Kidney (tissue), 14 donors: Measurements from ENCODE around the gene RASGRP1. TPM values are rescaled to one million over a fixed set of nuclear protein-coding genes. Genes with fewer than 3 reads are reported as not detected.

ENCODE experiments used
- DNase-seq, 5 donors: peaks; one replicate each; pipeline ENCODE4 v3.0.0-alpha.2; 2013 to 2020
- FAIRE-seq: peaks from 2 replicates; lab custom pipeline; 2012; peaks lifted over from hg19 to GRCh38; lab: Jason Lieb, UNC
- H3K27ac ChIP-seq, 2 donors: one replicate each; pipeline ENCODE4 v1.7.0; 2013; ENCODE audit warnings: low read depth in 2 of 2, low read length in 2 of 2, inconsistent platforms in 1 of 2
- H3K27me3 ChIP-seq: one replicate; pipeline ENCODE4 v1.7.1; 2013; ENCODE audit warnings: low read length, inconsistent platforms; ENCODE audit not compliant: control insufficient read depth, insufficient read depth
- H3K36me3 ChIP-seq, 3 donors: one replicate each; pipeline versions ENCODE4 v1.7.0 to v1.7.1; 2013; ENCODE audit warnings: low read length in 3 of 3, control low read depth in 1 of 3, inconsistent platforms in 1 of 3; ENCODE audit not compliant: insufficient read depth in 3 of 3, control insufficient read depth in 2 of 3
- H3K4me1 ChIP-seq, 3 donors: one replicate each; pipeline versions ENCODE4 v1.7.0 to v1.7.1; 2013; ENCODE audit warnings: low read length in 3 of 3, inconsistent platforms in 1 of 3, low read depth in 1 of 3; ENCODE audit not compliant: control insufficient read depth in 2 of 3, insufficient read depth in 2 of 3
- H3K4me3 ChIP-seq, 3 donors: one replicate each; pipeline versions ENCODE4 v1.7.0 to v1.8.1; 2013; ENCODE audit warnings: low read length in 3 of 3, control low read depth in 1 of 3, inconsistent platforms in 1 of 3
- H3K9ac ChIP-seq, 3 donors: one replicate each; pipeline versions ENCODE4 v1.7.0 to v1.7.1; 2013; ENCODE audit warnings: low read length in 3 of 3, control low read depth in 1 of 3, inconsistent platforms in 1 of 3
- H3K9me3 ChIP-seq, 3 donors: one replicate each; pipeline versions ENCODE4 v1.7.0 to v1.7.1; 2013; ENCODE audit warnings: low read length in 3 of 3, control low read depth in 1 of 3, inconsistent platforms in 1 of 3; ENCODE audit not compliant: control insufficient read depth in 2 of 3, insufficient read depth in 1 of 3
- CTCF ChIP-seq: IDR thresholded peaks from 3 replicates; pipeline ENCODE4 v1.5.1; 2012; ENCODE audit warnings: mild to moderate bottlenecking, moderate library complexity, borderline replicate concordance; ENCODE audit not compliant: insufficient read depth; ENCODE audit errors: extremely low read depth
- intact Hi-C: fragments of 100-400 bp; cut with DNase I; formaldehyde crosslinking; loops from one replicate; pipeline ENCODE4 v1.11.1; 2022
- polyA plus RNA-seq: library from polyadenylated mRNA; stranded (reverse); fragments of 350-450 nt; fragmentation: Illumina TruSeq; extraction: RNeasy Lipid Tissue Mini Kit (QIAGEN cat#74804); gene quantifications from one replicate; pipeline ENCODE4 v1.2.3, GENCODE V29; 2014; ENCODE audit warnings: low read depth, low replicate concordance; ENCODE audit not compliant: insufficient read depth
- total RNA-seq: library from RNA; stranded (reverse); fragmentation: NEBNext Ultra II Directional; extraction: Animal tissue kit (Norgen Biotek cat#: 25700); gene quantifications from one replicate; pipeline ENCODE4 v1.2.1, GENCODE V29; 2021
- donor health status: control.
- donor health status: control.
- donor health status: control.
- donor health status: control.
- donor health status: control.
- donor health status: DM: yes; HTN: yes; CAD: no.
- donor health status: Normal renal cell carcinoma (clear cell type).

The RASGRP1 gene
- total and polyA plus RNA-seq, 2 donors from 2014 or later, result 3.4 to 12.5 TPM

GRCh38 chr15:38605744-38606143 is 41.1 kb upstream of the RASGRP1 start:
- no peak for FAIRE-seq
- Histone ChIP-seq H3K4me1 (no peaks in the 10 kb centered on the region), H3K4me3 (no peak overlapping the region), H3K27ac (no peak overlapping the region), H3K27me3 (no peaks in the 10 kb centered on the region), H3K9ac (no peak overlapping the region), H3K36me3 (no peaks in the 10 kb centered on the region), H3K9me3 (no peaks in the 10 kb centered on the region)
- no peak for DNase-seq
- no peak for TF ChIP-seq CTCF
- intact Hi-C loops, result no loop called here

- FAIRE-seq (no peak), DNase-seq (no peak)
- intact Hi-C loops, result no loop called here
- no peak overlapping the region for H3K27ac ChIP-seq
- H3K36me3 ChIP-seq, result no peaks in the 10 kb centered on the region
- no peaks in the 10 kb centered on the region for H3K27me3 ChIP-seq
- no peak for TF ChIP-seq CTCF
- no peak overlapping the region for H3K9ac ChIP-seq
- no peaks in the 10 kb centered on the region for H3K9me3 ChIP-seq
- no peaks in the 10 kb centered on the region for H3K4me1 ChIP-seq
- H3K4me3 ChIP-seq, result no peak overlapping the region
Observed at GRCh38 chr15:38603672-38604071, 39.1 kb upstream of the RASGRP1 start.

GRCh38 chr15:38602910-38603670 is 38.5 kb upstream of the RASGRP1 start:
- Histone ChIP-seq H3K27me3 (no peaks in the 10 kb centered on the region), H3K9me3 (no peaks in the 10 kb centered on the region), H3K4me3 (no peak overlapping the region), H3K27ac (no peak overlapping the region), H3K9ac (no peak overlapping the region), H3K4me1 (no peaks in the 10 kb centered on the region), H3K36me3 (no peaks in the 10 kb centered on the region)
- DNase-seq (no peak), FAIRE-seq (no peak)
- TF ChIP-seq CTCF, result no peak
- intact Hi-C loops, result no loop called here
